ENCODE results near the gene RPL32. TPM values are rescaled to one million over a fixed set of nuclear protein-coding genes. Genes with fewer than 3 reads are reported as not detected.
A peak's percentile ranks its signal among the peaks of the same experiment; 100 is the strongest.
"Not testable (repeated sequence)": the region's sequence is repeated elsewhere in the genome, so short reads cannot be mapped to it uniquely, and the experiment has no call there.

RPL32 gene
- total and polyA plus RNA-seq, 2 donors from 2014 or later, result 1,227 to 2,612 TPM

- no peak for FAIRE-seq
- Histone ChIP-seq H3K27ac (ENCODE audit: low read depth in 2 of 2, low read length in 2 of 2) (no peak overlapping the region), H3K4me3 (ENCODE audit: low read length in 3 of 3) (no peak overlapping the region), H3K9me3 (ENCODE audit: control insufficient read depth in 2 of 3, insufficient read depth in 1 of 3, low read length in 3 of 3) (no peaks in the 10 kb centered on the region), H3K9ac (ENCODE audit: low read length in 3 of 3) (no peak overlapping the region), H3K27me3 (ENCODE audit: control insufficient read depth, insufficient read depth, low read length) (no peaks in the 10 kb centered on the region), H3K4me1 (ENCODE audit: control insufficient read depth in 2 of 3, insufficient read depth in 2 of 3, low read depth in 1 of 3, low read length in 3 of 3) (no peaks in the 10 kb centered on the region), H3K36me3 (ENCODE audit: control insufficient read depth in 2 of 3, insufficient read depth in 3 of 3, low read length in 3 of 3) (no peaks in the 10 kb centered on the region)
- intact Hi-C loops (cut with DNase I), result no loop called here
- no peak for TF ChIP-seq CTCF (IDR thresholded peaks at IDR 0.05; ENCODE audit: borderline replicate concordance, extremely low read depth, insufficient read depth)
- peak in 1 of 5 donors; percentile 39 for DNase-seq
Observed at GRCh38 chr3:12884790-12885582, 43.6 kb upstream of the RPL32 start.

GRCh38 chr3:12884186-12884680 is 42.9 kb upstream of the RPL32 start:
- H3K9ac ChIP-seq (ENCODE audit: low read length in 3 of 3), result peak overlapping the region in 1 of 3 donors; percentile 19
- intact Hi-C loops (cut with DNase I), result no loop called here

DNA sequence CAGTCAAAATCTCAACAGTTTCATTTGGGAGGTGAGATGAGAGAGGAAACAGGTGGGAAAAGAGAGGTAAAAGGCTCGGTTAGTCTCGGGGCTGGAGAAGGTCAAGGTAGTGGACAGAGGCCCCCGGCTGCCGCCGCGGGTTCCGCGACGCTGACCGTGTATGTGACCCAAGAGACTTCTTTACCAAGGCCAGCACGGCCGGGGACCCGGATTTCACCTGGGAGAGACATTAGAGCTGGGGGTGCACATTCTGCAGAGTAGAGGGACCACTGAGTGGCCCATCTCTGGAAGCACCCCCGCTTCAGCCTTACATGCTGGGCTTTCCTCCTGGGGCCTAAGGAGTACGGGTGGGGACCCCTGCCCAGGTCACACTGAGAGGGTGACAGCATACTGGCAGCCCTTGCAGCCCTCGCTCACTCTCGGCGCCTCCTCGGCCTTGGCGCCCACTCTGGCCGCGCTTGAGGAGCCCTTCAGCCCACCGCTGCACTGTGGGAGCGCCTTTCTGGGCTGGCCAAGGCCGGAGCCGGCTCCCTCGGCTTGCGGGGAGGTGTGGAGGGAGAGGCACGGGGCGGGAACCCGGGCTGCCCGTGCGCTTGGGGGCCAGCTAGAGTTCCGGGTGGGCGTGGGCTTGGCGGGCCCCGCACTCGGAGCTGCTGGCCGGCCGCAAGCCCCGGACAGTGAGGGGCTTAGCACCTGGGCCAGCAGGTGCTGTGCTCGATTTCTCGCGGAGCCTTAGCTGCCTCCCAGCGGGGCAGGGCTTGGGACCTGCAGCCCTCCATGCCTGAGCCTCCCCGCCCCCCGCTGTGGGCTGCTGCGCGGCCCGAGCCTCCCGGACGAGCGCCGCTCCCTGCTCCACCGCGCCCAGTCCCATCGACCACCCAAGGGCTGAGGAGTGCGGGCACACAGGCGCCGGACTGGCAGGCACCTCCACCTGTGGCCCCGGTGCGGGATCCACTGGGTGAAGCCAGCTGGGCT is 41.3 kb upstream of the RPL32 start:
- H3K4me3 ChIP-seq (ENCODE audit: low read length in 3 of 3), result no peak overlapping the region
- peak in 1 of 5 donors; percentile 76 for DNase-seq
- FAIRE-seq, result no peak
- H3K27me3 ChIP-seq (ENCODE audit: control insufficient read depth, insufficient read depth, low read length), result no peaks in the 10 kb centered on the region
- no peak overlapping the region for H3K27ac ChIP-seq (ENCODE audit: low read depth in 2 of 2, low read length in 2 of 2)
- no peaks in the 10 kb centered on the region for H3K36me3 ChIP-seq (ENCODE audit: control insufficient read depth in 2 of 3, insufficient read depth in 3 of 3, low read length in 3 of 3)
- no peaks in the 10 kb centered on the region for H3K9me3 ChIP-seq (ENCODE audit: control insufficient read depth in 2 of 3, insufficient read depth in 1 of 3, low read length in 3 of 3)
- no peaks in the 10 kb centered on the region for H3K4me1 ChIP-seq (ENCODE audit: control insufficient read depth in 2 of 3, insufficient read depth in 2 of 3, low read depth in 1 of 3, low read length in 3 of 3)
- no peak for TF ChIP-seq CTCF (IDR thresholded peaks at IDR 0.05; ENCODE audit: borderline replicate concordance, extremely low read depth, insufficient read depth)
- H3K9ac ChIP-seq (ENCODE audit: low read length in 3 of 3), result no peak overlapping the region
- intact Hi-C loops (cut with DNase I), result no loop called here

More at GRCh38 chr3:12884186-12884680, 42.9 kb upstream of the RPL32 start:
- Histone ChIP-seq H3K27ac (ENCODE audit: low read depth in 2 of 2, low read length in 2 of 2) (no peak overlapping the region), H3K27me3 (ENCODE audit: control insufficient read depth, insufficient read depth, low read length) (no peaks in the 10 kb centered on the region), H3K4me1 (ENCODE audit: control insufficient read depth in 2 of 3, insufficient read depth in 2 of 3, low read depth in 1 of 3, low read length in 3 of 3) (no peaks in the 10 kb centered on the region), H3K36me3 (ENCODE audit: control insufficient read depth in 2 of 3, insufficient read depth in 3 of 3, low read length in 3 of 3) (no peaks in the 10 kb centered on the region), H3K9me3 (ENCODE audit: control insufficient read depth in 2 of 3, insufficient read depth in 1 of 3, low read length in 3 of 3) (no peaks in the 10 kb centered on the region), H3K4me3 (ENCODE audit: low read length in 3 of 3) (no peak overlapping the region)
- DNase-seq (peak in 2 of 5 donors; percentile 42 to 80), FAIRE-seq (no peak)
- no peak for TF ChIP-seq CTCF (IDR thresholded peaks at IDR 0.05; ENCODE audit: borderline replicate concordance, extremely low read depth, insufficient read depth)

- H3K4me1 ChIP-seq (ENCODE audit: control insufficient read depth in 2 of 3, insufficient read depth in 2 of 3, low read depth in 1 of 3, low read length in 3 of 3); FAIRE-seq; H3K27me3 ChIP-seq (ENCODE audit: control insufficient read depth, insufficient read depth, low read length); H3K4me3 ChIP-seq (ENCODE audit: low read length in 3 of 3); H3K9me3 ChIP-seq (ENCODE audit: control insufficient read depth in 2 of 3, insufficient read depth in 1 of 3, low read length in 3 of 3); H3K9ac ChIP-seq (ENCODE audit: low read length in 3 of 3); intact Hi-C loops (cut with DNase I); H3K27ac ChIP-seq (ENCODE audit: low read depth in 2 of 2, low read length in 2 of 2); H3K36me3 ChIP-seq (ENCODE audit: control insufficient read depth in 2 of 3, insufficient read depth in 3 of 3, low read length in 3 of 3); DNase-seq: not testable (repeated sequence)
Observed at GRCh38 chr3:12881858-12882257, 40.5 kb upstream of the RPL32 start.

Measured in kidney (tissue), 14 donors.